Stimulated activated CD4-positive, alpha-beta T cell treated with anti-CD3 and anti-CD28 coated beads, Interleukin-15, amount 100 ng/mL, for 1 hour (primary cell): Measurements from ENCODE around the gene TM4SF18.
"Not testable (repeated sequence)": the region's sequence is repeated elsewhere in the genome, so short reads cannot be mapped to it uniquely, and the experiment has no call there.

Source experiments
- DNase-seq, 2 donors: peaks; one replicate each; pipeline ENCODE4 v3.0.0-alpha.2; 2020; ENCODE audit warnings: low read depth in 1 of 2, low spot score in 1 of 2

TM4SF18 gene

GRCh38 chr3:149368674-149369497 is 35.5 kb upstream of the TM4SF18 start:
- DNase-seq: no peak

GRCh38 chr3:149368201-149368673 is 34.8 kb upstream of the TM4SF18 start:
- no peak for DNase-seq

- DNase-seq: no peak
Observed at GRCh38 chr3:149366941-149367840, 33.8 kb upstream of the TM4SF18 start.

- no peak for DNase-seq
Observed at GRCh38 chr3:149366031-149366430, 32.6 kb upstream of the TM4SF18 start.

- DNase-seq: no peak
Observed at GRCh38 chr3:149364624-149365023, 31.2 kb upstream of the TM4SF18 start.

- DNase-seq: no peak
Observed at GRCh38 chr3:149363053-149363452, 29.6 kb upstream of the TM4SF18 start.

GRCh38 chr3:149362366-149362765 is 28.9 kb upstream of the TM4SF18 start:
- no peak for DNase-seq

- no peak for DNase-seq
Observed at GRCh38 chr3:149356630-149357029, 23.2 kb upstream of the TM4SF18 start.

- DNase-seq: no peak
Observed at GRCh38 chr3:149356044-149356592, 22.7 kb upstream of the TM4SF18 start.

- DNase-seq: no peak
Observed at GRCh38 chr3:149353581-149354184, 20.2 kb upstream of the TM4SF18 start.

GRCh38 chr3:149352556-149352955 is 19.1 kb upstream of the TM4SF18 start:
- no peak for DNase-seq

- DNase-seq: no peak
Observed at GRCh38 chr3:149343951-149344350, 10.5 kb upstream of the TM4SF18 start.

- no peak for DNase-seq
Observed at GRCh38 chr3:149342413-149343380, 9.3 kb upstream of the TM4SF18 start.

- no peak for DNase-seq
Observed at GRCh38 chr3:149340310-149340933, 7.0 kb upstream of the TM4SF18 start.

- DNase-seq: no peak
Observed at GRCh38 chr3:149339931-149340309, 6.5 kb upstream of the TM4SF18 start.

GRCh38 chr3:149337486-149337885 is 4.0 kb upstream of the TM4SF18 start:
- DNase-seq: not testable (repeated sequence)

GRCh38 chr3:149336925-149337324 is 3.5 kb upstream of the TM4SF18 start:
- no peak for DNase-seq

- no peak for DNase-seq
Observed at GRCh38 chr3:149332771-149333170, 665 bp downstream of the TM4SF18 start.

GRCh38 chr3:149332227-149332765 is 1.1 kb downstream of the TM4SF18 start:
- no peak for DNase-seq
